Gastroesophageal sphincter (tissue), 3 donors: ENCODE results near the gene ACBD6.

Experiments
- CTCF ChIP-seq, 4 experiments: fragments of 200-600 bp in 2 of 4; fragments of 450-650 bp in 2 of 4; sonication (generic) in 1 of 4; IDR thresholded peaks; one replicate each; pipeline ENCODE4 v1.5.1; 2017 to 2019; ENCODE audit warnings: antibody characterized with exemption in 4 of 4, mild to moderate bottlenecking in 2 of 4, moderate library complexity in 2 of 4
- POLR2A ChIP-seq, 2 donors: fragments of 450-650 bp; IDR thresholded peaks; one replicate each; pipeline ENCODE4 v1.6.1; 2017; ENCODE audit warnings: antibody characterized with exemption in 2 of 2, mild to moderate bottlenecking in 2 of 2, moderate library complexity in 1 of 2

- no peak for TF ChIP-seq POLR2A (IDR thresholded peaks at IDR 0.05)
- TF ChIP-seq CTCF (IDR thresholded peaks at IDR 0.05): no peak
These were observed 141.9 kb downstream of the ACBD6 start for GRCh38 chr1:180360333-180361075.
